Neuronal stem cell (in vitro differentiated cells): Measurements from ENCODE around the gene BDNF.

ENCODE experiments used
- DNase-seq: peaks from one replicate; pipeline ENCODE4 v3.0.0-alpha.2; 2013; ENCODE audit warnings: low spot score
- H2AFZ ChIP-seq: one replicate; pipeline ENCODE4 v1.6.1; 2013; ENCODE audit warnings: mild to moderate bottlenecking, low read length, inconsistent platforms
- H2AK5ac ChIP-seq: 2 replicates; pipeline ENCODE4 v1.6.1; 2013; ENCODE audit warnings: low read depth, mild to moderate bottlenecking, inconsistent platforms, low read length, moderate library complexity, mixed read lengths
- H2BK120ac ChIP-seq: 2 replicates; pipeline ENCODE4 v1.6.1; 2013; ENCODE audit warnings: low read depth, mild to moderate bottlenecking, inconsistent platforms, low read length, moderate library complexity, mixed read lengths
- H2BK12ac ChIP-seq: one replicate; pipeline ENCODE4 v1.6.1; 2013; ENCODE audit warnings: low read length, inconsistent platforms
- H2BK15ac ChIP-seq: 2 replicates; pipeline ENCODE4 v1.6.1; 2013; ENCODE audit warnings: mild to moderate bottlenecking, low read length, inconsistent platforms, mixed read lengths
- H2BK5ac ChIP-seq: one replicate; pipeline ENCODE4 v1.6.1; 2013; ENCODE audit warnings: inconsistent platforms, mild to moderate bottlenecking, low read length, moderate library complexity
- H3K14ac ChIP-seq: one replicate; pipeline ENCODE4 v1.6.1; 2013; ENCODE audit warnings: low read length, inconsistent platforms
- H3K18ac ChIP-seq: 2 replicates; pipeline ENCODE4 v1.6.1; 2013; ENCODE audit warnings: low read length, inconsistent platforms
- H3K23ac ChIP-seq: 2 replicates; pipeline ENCODE4 v1.6.1; 2013; ENCODE audit warnings: low read depth, mild to moderate bottlenecking, mixed read lengths, low read length, inconsistent platforms; ENCODE audit not compliant: poor library complexity
- H3K27ac ChIP-seq: replicated peaks from 3 replicates; pipeline ENCODE4 v1.5.1; 2013; ENCODE audit warnings: low read length, inconsistent platforms
- H3K27me3 ChIP-seq, 3 experiments: 2 replicates each; pipeline ENCODE4 v1.6.1; 2013; ENCODE audit warnings: low read length in 3 of 3, mild to moderate bottlenecking in 2 of 3, inconsistent platforms in 1 of 3, low read depth in 1 of 3, mixed read lengths in 1 of 3, moderate library complexity in 1 of 3; ENCODE audit not compliant: control insufficient read depth in 3 of 3, insufficient read depth in 3 of 3
- H3K36me3 ChIP-seq, 2 donors: replicated peaks in 1 of 2; 2 replicates each; pipeline ENCODE4 v1.6.1; 2013; ENCODE audit warnings: low read length in 2 of 2; ENCODE audit not compliant: control insufficient read depth in 2 of 2, insufficient read depth in 2 of 2
- H3K4ac ChIP-seq: 2 replicates; pipeline ENCODE4 v1.6.1; 2013; ENCODE audit warnings: inconsistent platforms, mild to moderate bottlenecking, low read length, moderate library complexity
- H3K4me1 ChIP-seq, 2 donors: 1 replicate in 1 of 2; 2 replicates in 1 of 2; pipeline ENCODE4 v1.6.1; 2013; ENCODE audit warnings: low read length in 2 of 2, low read depth in 1 of 2; ENCODE audit not compliant: control insufficient read depth in 2 of 2, insufficient read depth in 1 of 2
- H3K4me2 ChIP-seq: one replicate; pipeline ENCODE4 v1.6.1; 2013; ENCODE audit warnings: mild to moderate bottlenecking, low read length, inconsistent platforms; ENCODE audit not compliant: insufficient read depth, poor library complexity, severe bottlenecking
- H3K4me3 ChIP-seq, 2 donors: 2 replicates each; pipeline ENCODE4 v1.5.1; 2013; ENCODE audit warnings: low read length in 2 of 2, mild to moderate bottlenecking in 2 of 2, inconsistent platforms in 1 of 2, moderate library complexity in 1 of 2
- H3K79me1 ChIP-seq: one replicate; pipeline ENCODE4 v1.6.1; 2013; ENCODE audit warnings: low read depth, mild to moderate bottlenecking, inconsistent platforms, low read length, moderate library complexity
- H3K9ac ChIP-seq: one replicate; pipeline ENCODE4 v1.6.1; 2013; ENCODE audit warnings: mild to moderate bottlenecking, low read depth, low read length, inconsistent platforms; ENCODE audit not compliant: poor library complexity
- H3K9me3 ChIP-seq, 2 donors: replicated peaks in 1 of 2; 2 replicates each; pipeline versions ENCODE3 to v1.6.1; 2013; ENCODE audit warnings: low read length in 2 of 2, mild to moderate bottlenecking in 2 of 2, inconsistent platforms in 1 of 2, low read depth in 1 of 2, mixed read lengths in 1 of 2, moderate library complexity in 1 of 2; ENCODE audit not compliant: control insufficient read depth in 2 of 2, insufficient read depth in 1 of 2
- H4K8ac ChIP-seq: one replicate; pipeline ENCODE4 v1.6.1; 2013; ENCODE audit warnings: low read depth, mild to moderate bottlenecking, inconsistent platforms, low read length, moderate library complexity
- H4K91ac ChIP-seq: one replicate; pipeline ENCODE4 v1.6.1; 2013; ENCODE audit warnings: low read length, low read depth, mild to moderate bottlenecking, inconsistent platforms; ENCODE audit not compliant: poor library complexity
- WGBS, 2 donors: extraction: QIAGEN DNeasy Blood & Tissue Kit; methylation state at CpG; one replicate each; pipeline ENCODE4 v1.1.7; 2013; ENCODE audit warnings: missing lambda C conversion rate in 2 of 2, mixed read lengths in 1 of 2; ENCODE audit not compliant: insufficient read length in 2 of 2, insufficient replicate concordance in 1 of 2; ENCODE audit errors: extremely low coverage in 2 of 2; 5-methylcytosine and 5-hydroxymethylcytosine counted together

The BDNF gene

GRCh38 chr11:27608951-27609350 lies 91.3 kb downstream of the BDNF start:
- no peak overlapping the region for H2BK12ac ChIP-seq
- no peak overlapping the region for H2AK5ac ChIP-seq
- no peak overlapping the region for H2AFZ ChIP-seq
- no peaks in the 10 kb centered on the region for H3K9me3 ChIP-seq
- no peak overlapping the region for H4K8ac ChIP-seq
- H3K23ac ChIP-seq, result no peak overlapping the region
- H2BK5ac ChIP-seq, result no peak overlapping the region
- no peaks in the 10 kb centered on the region for H3K4me1 ChIP-seq
- H3K4ac ChIP-seq, result no peak overlapping the region
- no peak overlapping the region for H2BK15ac ChIP-seq
- no CpG with 5 or more reads among the region's 2 CpGs for WGBS, 2 donors
- DNase-seq, result no peak
- no peaks in the 10 kb centered on the region for H3K36me3 ChIP-seq
- H3K79me1 ChIP-seq, result no peaks in the 10 kb centered on the region
- H3K4me3 ChIP-seq, result no peak overlapping the region
- no peak overlapping the region for H3K18ac ChIP-seq
- H3K4me2 ChIP-seq, result no peak overlapping the region
- no peak overlapping the region for H3K14ac ChIP-seq
- no peak overlapping the region for H3K9ac ChIP-seq
- no peaks in the 10 kb centered on the region for H3K27me3 ChIP-seq
- no peak overlapping the region for H4K91ac ChIP-seq
- H2BK120ac ChIP-seq, result no peak overlapping the region
- H3K27ac ChIP-seq, result no peak overlapping the region

- H3K4me2 ChIP-seq, result no peak overlapping the region
- no peaks in the 10 kb centered on the region for H3K27me3 ChIP-seq
- no peak overlapping the region for H2BK5ac ChIP-seq
- H3K4me1 ChIP-seq, result peaks cover 0 to 2% of the 10 kb centered on the region in 2 donors
- H3K14ac ChIP-seq, result no peak overlapping the region
- H3K23ac ChIP-seq, result no peak overlapping the region
- H2AK5ac ChIP-seq, result no peak overlapping the region
- no peak overlapping the region for H2BK120ac ChIP-seq
- no peak for DNase-seq
- H4K8ac ChIP-seq, result no peak overlapping the region
- H2BK12ac ChIP-seq, result no peak overlapping the region
- H3K9me3 ChIP-seq, result no peaks in the 10 kb centered on the region
- no peaks in the 10 kb centered on the region for H3K79me1 ChIP-seq
- no peak overlapping the region for H4K91ac ChIP-seq
- H3K27ac ChIP-seq, result no peak overlapping the region
- no peak overlapping the region for H2BK15ac ChIP-seq
- H3K36me3 ChIP-seq, result no peaks in the 10 kb centered on the region
- H3K18ac ChIP-seq, result no peak overlapping the region
- no peak overlapping the region for H3K9ac ChIP-seq
- H3K4me3 ChIP-seq, result no peak overlapping the region
- no peak overlapping the region for H3K4ac ChIP-seq
- no peak overlapping the region for H2AFZ ChIP-seq
Observed at GRCh38 chr11:27605422-27605821, 94.8 kb downstream of the BDNF start.
